Measurements from ENCODE around the gene TMEM40. TPM values are rescaled to one million over a fixed set of nuclear protein-coding genes. Genes with fewer than 3 reads are reported as not detected.

TMEM40 gene
- total RNA-seq, 2 experiments from 2014 or later = not detected

GRCh38 chr3:12700800-12701199 is 58.3 kb downstream of the TMEM40 start:
- ChIA-PET CTCF (no interaction called here), POLR2A (no interaction called here)

- CTCF ChIA-PET = interaction anchor here (0.6 kb wide), 2 partner anchors 61 to 477 kb away, joined by 3 read pairs; no protein-coding TSS in a partner anchor
- POLR2A ChIA-PET = no interaction called here
These were observed 63.1 kb downstream of the TMEM40 start for GRCh38 chr3:12695916-12696315.

GRCh38 chr3:12695112-12695511 is 63.9 kb downstream of the TMEM40 start:
- CTCF ChIA-PET = no interaction called here

GRCh38 chr3:12692444-12692843 is 66.6 kb downstream of the TMEM40 start:
- POLR2A ChIA-PET = no interaction called here
- CTCF ChIA-PET = interaction anchor here (0.7 kb wide), 1 partner anchor 494 kb away, joined by 3 read pairs; no protein-coding TSS in a partner anchor

More at GRCh38 chr3:12695112-12695511, 63.9 kb downstream of the TMEM40 start:
- POLR2A ChIA-PET = no interaction called here

GRCh38 chr3:12689997-12690711 is 68.9 kb downstream of the TMEM40 start:
- POLR2A ChIA-PET = no interaction called here
- CTCF ChIA-PET = no interaction called here

GRCh38 chr3:12687948-12688347 is 71.1 kb downstream of the TMEM40 start:
- POLR2A ChIA-PET = no interaction called here
- CTCF ChIA-PET = interaction anchor here (0.9 kb wide), 1 partner anchor 19 kb away, joined by 3 read pairs; no protein-coding TSS in a partner anchor

GRCh38 chr3:12686096-12686495 is 73.0 kb downstream of the TMEM40 start:
- POLR2A ChIA-PET = no interaction called here
- CTCF ChIA-PET = no interaction called here

Other genes with a start within 250 kb of the TMEM40 start
- not detected for gene MKRN2OS, start 213.8 kb downstream of the TMEM40 start, total RNA-seq
- gene MKRN2, start 202.2 kb downstream of the TMEM40 start, total RNA-seq = 10 to 100 TPM; 25.4 to 28.6 TPM
- gene RAF1, start 95.1 kb downstream of the TMEM40 start, total RNA-seq = 10 to 100 TPM; 79.8 to 80.9 TPM
- gene CAND2, start 37.4 kb upstream of the TMEM40 start, total RNA-seq = 1 to 10 TPM; 1.0 to 2.6 TPM
- gene RPL32, start 82.3 kb upstream of the TMEM40 start, total RNA-seq = 1,000 to 10,000 TPM; 2,580 to 2,744 TPM

All from activated CD8-positive, alpha-beta memory T cell treated with anti-CD3 and anti-CD28 coated beads for 36 hours (primary cell).